Activated naive CD4-positive, alpha-beta T cell treated with Interleukin-2 at 50 U/mL for 16 hours (primary cell): Measurements from ENCODE around the gene NLK.
"Not testable (repeated sequence)": the region's sequence is repeated elsewhere in the genome, so short reads cannot be mapped to it uniquely, and the experiment has no call there.

Source experiments
- DNase-seq: peaks from one replicate; pipeline ENCODE4 v3.0.0-alpha.2; 2020

NLK gene

GRCh38 chr17:28206292-28206691, 163.8 kb downstream of the NLK start:
- DNase-seq = no peak

- DNase-seq = no peak
Measured at GRCh38 chr17:28211811-28212210, 169.3 kb downstream of the NLK start.

- DNase-seq = not testable (repeated sequence)
Measured at GRCh38 chr17:28213578-28213977, 171.1 kb downstream of the NLK start.

- DNase-seq = no peak
Measured at GRCh38 chr17:28216052-28216451, 173.6 kb downstream of the NLK start.

GRCh38 chr17:28216528-28216927, 174.1 kb downstream of the NLK start:
- DNase-seq = no peak

- DNase-seq = no peak
Measured at GRCh38 chr17:28219771-28220170, 177.3 kb downstream of the NLK start.

- DNase-seq = no peak
Measured at GRCh38 chr17:28221751-28222414, 179.4 kb downstream of the NLK start.

- no peak for DNase-seq
Measured at GRCh38 chr17:28225271-28225670, 182.8 kb downstream of the NLK start.

- DNase-seq = no peak
Measured at GRCh38 chr17:28225867-28226266, 183.4 kb downstream of the NLK start.

- no peak for DNase-seq
Measured at GRCh38 chr17:28226563-28227315, 184.3 kb downstream of the NLK start.

GRCh38 chr17:28227316-28228108, 185.0 kb downstream of the NLK start:
- DNase-seq = peak; percentile 11

GRCh38 chr17:28228109-28228840, 185.8 kb downstream of the NLK start:
- DNase-seq = no peak

GRCh38 chr17:28228986-28229729, 186.7 kb downstream of the NLK start:
- DNase-seq = no peak

GRCh38 chr17:28230011-28230410, 187.5 kb downstream of the NLK start:
- DNase-seq = no peak

- DNase-seq = not testable (repeated sequence)
Measured at GRCh38 chr17:28230607-28231006, 188.1 kb downstream of the NLK start.

- DNase-seq = not testable (repeated sequence)
Measured at GRCh38 chr17:28231624-28232023, 189.1 kb downstream of the NLK start.

- DNase-seq = not testable (repeated sequence)
Measured at GRCh38 chr17:28232966-28233870, 190.7 kb downstream of the NLK start.

- not testable (repeated sequence) for DNase-seq
Measured at GRCh38 chr17:28233872-28234856, 191.7 kb downstream of the NLK start.

GRCh38 chr17:28235066-28235700, 192.7 kb downstream of the NLK start:
- DNase-seq = not testable (repeated sequence)
